GM12878 (cell line): ENCODE measurements around the gene LARP1B.
"Not testable (repeated sequence)": the region's sequence is repeated elsewhere in the genome, so short reads cannot be mapped to it uniquely, and the experiment has no call there.

Experiments
- ESRRA ChIP-seq: IDR thresholded peaks from 2 replicates; pipeline ENCODE4 v1.6.1; 2012; ENCODE audit warnings: mild to moderate bottlenecking, low read length, improper control_type of control experiment
- ZNF207 ChIP-seq: fragments of 450-650 bp; IDR thresholded peaks from 2 replicates; pipeline ENCODE4 v1.6.1; 2014; ENCODE audit warnings: antibody characterized with exemption, mild to moderate bottlenecking, borderline replicate concordance
- TF ChIP-seq, protein P1 (sequence below): IDR thresholded peaks from 2 replicates; pipeline ENCODE4 v1.6.1; 2012; ENCODE audit warnings: low read length, inconsistent platforms

GRCh38 chr4:128054907-128055306 lies 6.2 kb upstream of the LARP1B start:
- TF ChIP-seq, protein P1, sequence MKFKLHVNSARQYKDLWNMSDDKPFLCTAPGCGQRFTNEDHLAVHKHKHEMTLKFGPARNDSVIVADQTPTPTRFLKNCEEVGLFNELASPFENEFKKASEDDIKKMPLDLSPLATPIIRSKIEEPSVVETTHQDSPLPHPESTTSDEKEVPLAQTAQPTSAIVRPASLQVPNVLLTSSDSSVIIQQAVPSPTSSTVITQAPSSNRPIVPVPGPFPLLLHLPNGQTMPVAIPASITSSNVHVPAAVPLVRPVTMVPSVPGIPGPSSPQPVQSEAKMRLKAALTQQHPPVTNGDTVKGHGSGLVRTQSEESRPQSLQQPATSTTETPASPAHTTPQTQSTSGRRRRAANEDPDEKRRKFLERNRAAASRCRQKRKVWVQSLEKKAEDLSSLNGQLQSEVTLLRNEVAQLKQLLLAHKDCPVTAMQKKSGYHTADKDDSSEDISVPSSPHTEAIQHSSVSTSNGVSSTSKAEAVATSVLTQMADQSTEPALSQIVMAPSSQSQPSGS, result not testable (repeated sequence)
- TF ChIP-seq ZNF207, ESRRA: not testable (repeated sequence)
